ENCODE results near the gene SUFU. TPM values are rescaled to one million over a fixed set of nuclear protein-coding genes. Genes with fewer than 3 reads are reported as not detected.

Gene SUFU
- total RNA-seq, 1 donor from 2014 or later, result 11.5 TPM

- Histone ChIP-seq H3K36me3 (no peaks in the 10 kb centered on the region), H3K4me1 (no peaks in the 10 kb centered on the region), H3K79me2 (ENCODE audit: low read depth) (peaks cover 60% of the 10 kb centered on the region), H3F3A (ENCODE audit: low read depth) (no peaks in the 10 kb centered on the region), H3K9me3 (ENCODE audit: low read depth) (no peaks in the 10 kb centered on the region), H3K9ac (no peak overlapping the region), H3K27ac (no peak overlapping the region), H4K20me1 (ENCODE audit: low read depth) (peaks cover 49% of the 10 kb centered on the region), H3K4me2 (no peak overlapping the region), H2AFZ (replicated peaks) (no peak overlapping the region), H3K27me3 (no peaks in the 10 kb centered on the region), H3K4me3 (no peak overlapping the region)
- Mint-ChIP-seq H3K4me3 (no peak overlapping the region), H3K27me3 (ENCODE audit: insufficient read depth, low read depth) (no peaks in the 10 kb centered on the region), H3K27ac (no peak overlapping the region), H3K9me3 (no peaks in the 10 kb centered on the region), H3K4me1 (no peaks in the 10 kb centered on the region), H3K36me3 (peaks cover 17% of the 10 kb centered on the region)
- TF ChIP-seq EZH2phosphoT487 (IDR thresholded peaks at IDR 0.05) (no peak), EZH2 (IDR thresholded peaks at IDR 0.05) (no peak)
- TF ChIP-seq, protein P1, sequence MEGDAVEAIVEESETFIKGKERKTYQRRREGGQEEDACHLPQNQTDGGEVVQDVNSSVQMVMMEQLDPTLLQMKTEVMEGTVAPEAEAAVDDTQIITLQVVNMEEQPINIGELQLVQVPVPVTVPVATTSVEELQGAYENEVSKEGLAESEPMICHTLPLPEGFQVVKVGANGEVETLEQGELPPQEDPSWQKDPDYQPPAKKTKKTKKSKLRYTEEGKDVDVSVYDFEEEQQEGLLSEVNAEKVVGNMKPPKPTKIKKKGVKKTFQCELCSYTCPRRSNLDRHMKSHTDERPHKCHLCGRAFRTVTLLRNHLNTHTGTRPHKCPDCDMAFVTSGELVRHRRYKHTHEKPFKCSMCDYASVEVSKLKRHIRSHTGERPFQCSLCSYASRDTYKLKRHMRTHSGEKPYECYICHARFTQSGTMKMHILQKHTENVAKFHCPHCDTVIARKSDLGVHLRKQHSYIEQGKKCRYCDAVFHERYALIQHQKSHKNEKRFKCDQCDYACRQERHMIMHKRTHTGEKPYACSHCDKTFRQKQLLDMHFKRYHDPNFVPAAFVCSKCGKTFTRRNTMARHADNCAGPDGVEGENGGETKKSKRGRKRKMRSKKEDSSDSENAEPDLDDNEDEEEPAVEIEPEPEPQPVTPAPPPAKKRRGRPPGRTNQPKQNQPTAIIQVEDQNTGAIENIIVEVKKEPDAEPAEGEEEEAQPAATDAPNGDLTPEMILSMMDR (IDR thresholded peaks at IDR 0.05), result no peak
- DNase-seq (ENCODE audit: low spot score), result no peak
Measured at GRCh38 chr10:102523250-102524029, 19.7 kb downstream of the SUFU start.

DNA sequence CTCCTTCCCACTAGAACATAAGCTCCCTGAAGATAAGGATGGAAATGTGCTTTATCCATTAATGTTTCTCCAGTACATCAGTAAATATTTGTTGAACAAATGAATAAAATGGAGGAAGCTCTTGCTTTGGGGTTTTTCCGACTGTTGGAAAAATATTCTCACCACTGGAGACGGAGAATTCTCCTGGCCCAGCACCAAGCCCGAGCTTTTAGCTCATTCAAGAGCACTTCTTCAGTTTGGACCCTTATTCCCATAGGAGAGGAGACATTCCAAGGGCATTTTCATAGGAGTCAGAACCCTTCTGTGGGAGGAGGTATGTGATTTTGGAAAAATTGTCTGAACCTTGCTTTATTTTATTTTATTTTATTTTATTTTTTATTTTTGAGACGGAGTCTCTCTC is 21.0 kb downstream of the SUFU start:
- H3K9me3 ChIP-seq (ENCODE audit: low read depth), result no peaks in the 10 kb centered on the region
- TF ChIP-seq EZH2phosphoT487 (IDR thresholded peaks at IDR 0.05) (no peak), EZH2 (IDR thresholded peaks at IDR 0.05) (no peak)
- TF ChIP-seq, protein P1 (IDR thresholded peaks at IDR 0.05), result no peak
- H2AFZ ChIP-seq (replicated peaks), result no peak overlapping the region
- H3K9ac ChIP-seq, result no peak overlapping the region
- Mint-ChIP-seq H3K27me3 (ENCODE audit: insufficient read depth, low read depth) (no peaks in the 10 kb centered on the region), H3K27ac (no peak overlapping the region), H3K4me3 (no peak overlapping the region), H3K4me1 (no peaks in the 10 kb centered on the region), H3K36me3 (peaks cover 17% of the 10 kb centered on the region), H3K9me3 (no peaks in the 10 kb centered on the region)
- no peaks in the 10 kb centered on the region for H3F3A ChIP-seq (ENCODE audit: low read depth)
- peaks cover 51% of the 10 kb centered on the region for H4K20me1 ChIP-seq (ENCODE audit: low read depth)
- no peak overlapping the region for H3K4me3 ChIP-seq
- no peak overlapping the region for H3K4me2 ChIP-seq
- H3K27ac ChIP-seq, result no peak overlapping the region
- no peaks in the 10 kb centered on the region for H3K4me1 ChIP-seq
- no peak for DNase-seq (ENCODE audit: low spot score)
- H3K79me2 ChIP-seq (ENCODE audit: low read depth), result peaks cover 53% of the 10 kb centered on the region
- H3K27me3 ChIP-seq, result no peaks in the 10 kb centered on the region
- no peaks in the 10 kb centered on the region for H3K36me3 ChIP-seq

GRCh38 chr10:102527546-102527945 is 23.8 kb downstream of the SUFU start:
- no peak overlapping the region for H3K27ac Mint-ChIP-seq
- no peak for TF ChIP-seq EZH2 (IDR thresholded peaks at IDR 0.05)
- no peak for TF ChIP-seq EZH2phosphoT487 (IDR thresholded peaks at IDR 0.05)
- TF ChIP-seq, protein P1 (IDR thresholded peaks at IDR 0.05), result no peak
- no peak overlapping the region for H3K4me3 Mint-ChIP-seq
- no peak overlapping the region for H2AFZ ChIP-seq (replicated peaks)
- no peak overlapping the region for H3K27ac ChIP-seq
- H3K4me2 ChIP-seq, result no peak overlapping the region
- no peaks in the 10 kb centered on the region for H3K36me3 ChIP-seq
- DNase-seq (ENCODE audit: low spot score), result no peak
- H3K4me3 ChIP-seq, result no peak overlapping the region
- H3K27me3 Mint-ChIP-seq (ENCODE audit: insufficient read depth, low read depth), result no peaks in the 10 kb centered on the region
- H3K27me3 ChIP-seq, result no peaks in the 10 kb centered on the region
- H3K4me1 Mint-ChIP-seq, result no peaks in the 10 kb centered on the region
- peaks cover 36% of the 10 kb centered on the region for H4K20me1 ChIP-seq (ENCODE audit: low read depth)
- peaks cover 28% of the 10 kb centered on the region for H3K79me2 ChIP-seq (ENCODE audit: low read depth)
- H3K9ac ChIP-seq, result no peak overlapping the region
- H3K36me3 Mint-ChIP-seq, result peaks cover 17% of the 10 kb centered on the region
- H3K4me1 ChIP-seq, result no peaks in the 10 kb centered on the region
- no peaks in the 10 kb centered on the region for H3F3A ChIP-seq (ENCODE audit: low read depth)
- no peaks in the 10 kb centered on the region for H3K9me3 Mint-ChIP-seq
- H3K9me3 ChIP-seq (ENCODE audit: low read depth), result no peaks in the 10 kb centered on the region
